Heart right ventricle (tissue), 16 donors: ENCODE results near the gene PHKB. TPM values are rescaled to one million over a fixed set of nuclear protein-coding genes. Genes with fewer than 3 reads are reported as not detected.

Source experiments
- ATAC-seq, 8 donors: fragments of 200-7000 bp; cut with Tn5 transposase; one replicate each; pipeline ENCODE4 v1.9.1; 2020; ENCODE audit warnings: mild to moderate bottlenecking in 8 of 8, moderate library complexity in 8 of 8, moderate number of reproducible peaks in 1 of 8
- DNase-seq, 2 donors: peaks; one replicate each; pipeline ENCODE4 v3.0.0-alpha.2; 2020
- H3K27ac ChIP-seq, 10 donors: fragments of 200-600 bp; sonication (generic) in 2 of 10; one replicate each; pipeline versions ENCODE4 v1.5.0 to v1.8.0; 2020 to 2022; ENCODE audit warnings: mild to moderate bottlenecking in 3 of 10
- H3K27me3 ChIP-seq, 7 donors: fragments of 200-600 bp; one replicate each; pipeline ENCODE4 v1.8.0; 2021 to 2022; ENCODE audit warnings: mild to moderate bottlenecking in 2 of 7
- H3K36me3 ChIP-seq, 9 donors: fragments of 200-600 bp; sonication (generic) in 1 of 9; one replicate each; pipeline versions ENCODE4 v1.5.0 to v1.8.0; 2020 to 2022; ENCODE audit warnings: mild to moderate bottlenecking in 2 of 9
- H3K4me1 ChIP-seq, 9 donors: fragments of 200-600 bp; sonication (generic) in 1 of 9; one replicate each; pipeline versions ENCODE4 v1.5.0 to v1.8.0; 2020 to 2022; ENCODE audit warnings: mild to moderate bottlenecking in 4 of 9
- H3K4me3 ChIP-seq, 10 donors: fragments of 200-600 bp; sonication (generic) in 2 of 10; one replicate each; pipeline versions ENCODE4 v1.5.0 to v1.8.0; 2020 to 2022; ENCODE audit warnings: mild to moderate bottlenecking in 7 of 10, moderate library complexity in 2 of 10
- H3K9me3 ChIP-seq, 11 donors: fragments of 200-600 bp in 10 of 11; sonication (generic) in 2 of 11; one replicate each; pipeline versions ENCODE4 v1.5.0 to v1.8.0; 2013 to 2022; ENCODE audit warnings: mild to moderate bottlenecking in 2 of 11, control low read depth in 1 of 11, moderate library complexity in 1 of 11
- whole genome bisulfite sequencing, 2 donors: extraction: QIAGEN DNeasy Blood & Tissue Kit; methylation state at CpG; one replicate each; pipeline ENCODE4 v1.1.7; 2013; ENCODE audit warnings: inconsistent platforms in 1 of 2; 5-methylcytosine and 5-hydroxymethylcytosine counted together
- intact Hi-C, 10 donors: fragments of 100-400 bp; cut with DNase I; formaldehyde crosslinking; loops; one replicate each; pipeline versions ENCODE4 v1.11.1 to v1.14.2; 2022
- polyA plus RNA-seq, 2 donors: library from polyadenylated mRNA; stranded (reverse); fragments of 200-250 nt; gene quantifications; one replicate each; pipeline ENCODE4 v1.2.3, GENCODE V29; 2013
- total RNA-seq, 10 donors: library from RNA; stranded (reverse); fragmentation: NEBNext Ultra II Directional in 3 of 10; extraction: Animal tissue kit (Norgen Biotek cat#: 25700) in 3 of 10; gene quantifications; one replicate each; pipeline versions ENCODE4 v1.2.1 to v1.2.4, GENCODE V29; 2021 to 2023
- TF ChIP-seq, protein P1 (sequence below), 9 donors: fragments of 200-600 bp; sonication (generic) in 2 of 9; IDR thresholded peaks; one replicate each; pipeline versions ENCODE4 v1.5.0 to v1.8.0; 2021 to 2022; ENCODE audit warnings: antibody characterized with exemption in 9 of 9, mild to moderate bottlenecking in 5 of 9, moderate library complexity in 1 of 9
- donor health status: Arrhythmogenic right ventricular cardiomyopathy.
- donor health status: ischemic (EF 13 %, LVEDD 7.1; RV severe dilation, severe dysfunction).
- donor health status: healthy with polysubstance abuse.
- donor health status: DM: no; HTN: yes; CAD: no.
- donor health status: DM: no; HTN: no; CAD: no.
- donor health status: ischemic (EF 25% LVEDD 6.9; RV normal size, moderate dysfunction).
- donor health status: ischemic (EF 25% LVEDD 5.7; RV mildly dilated, moderate dysfunction).
- donor health status: healthy.
- donor health status: DM: yes; HTN: yes; CAD: no.
- donor health status: Ischemic cardiomyopathy.
- donor health status: ischemic (EF 35%, LVEDD 5.7; RV mildly dilated, moderate dysfunction).
- donor health status: nonischemic (EF 11% LVEDD 7.7; RV severe dilation, severe dysfunction).
- donor health status: DM: yes; HTN: yes; CAD: no.
- donor health status: PGD.
- donor health status: ischemic (EF 29% LVEDD 5.4; RV normal size, mild dysfunction).
- donor health status: nonischemic (EF 23%, LVEDD 6.1; RV moderate dilation, normal function).

Gene PHKB
- total and polyA plus RNA-seq, 12 donors: 16.9 to 76.6 (median 63.6) TPM

DNA sequence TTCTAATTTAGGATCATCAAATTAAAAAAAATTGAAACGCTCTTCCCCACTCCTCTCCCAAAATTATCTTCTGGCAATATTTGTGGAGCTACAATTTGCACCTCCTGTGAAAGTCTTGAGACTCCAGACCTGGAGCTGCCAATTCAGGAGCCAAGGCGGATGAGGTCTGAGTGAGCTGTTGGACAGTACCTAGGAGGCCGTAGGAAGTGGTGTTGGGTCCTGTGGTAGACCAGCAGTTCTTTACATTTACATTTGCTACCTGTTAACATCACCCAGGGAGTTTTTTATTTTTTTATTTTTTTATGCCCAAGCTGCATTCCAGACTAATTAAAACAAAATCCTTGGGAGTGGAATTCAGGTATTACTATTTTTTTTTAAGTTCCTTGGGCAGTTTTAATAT, 271.0 kb downstream of the PHKB start:
- intact Hi-C loops: no loop called here
- H3K36me3 ChIP-seq: no peaks in the 10 kb centered on the region
- H3K4me1 ChIP-seq: peaks cover 0 to 7% (median 0%) of the 10 kb centered on the region in 9 donors
- no peaks in the 10 kb centered on the region for H3K9me3 ChIP-seq
- no peak overlapping the region for H3K4me3 ChIP-seq
- peaks cover 0 to 5% (median 0%) of the 10 kb centered on the region in 7 donors for H3K27me3 ChIP-seq
- no peak overlapping the region for H3K27ac ChIP-seq
- WGBS, 2 donors: 89 to 93% methylated on average over 3 of the region's 3 CpGs
- DNase-seq (no peak), ATAC-seq (no peak)
- TF ChIP-seq, protein P1, sequence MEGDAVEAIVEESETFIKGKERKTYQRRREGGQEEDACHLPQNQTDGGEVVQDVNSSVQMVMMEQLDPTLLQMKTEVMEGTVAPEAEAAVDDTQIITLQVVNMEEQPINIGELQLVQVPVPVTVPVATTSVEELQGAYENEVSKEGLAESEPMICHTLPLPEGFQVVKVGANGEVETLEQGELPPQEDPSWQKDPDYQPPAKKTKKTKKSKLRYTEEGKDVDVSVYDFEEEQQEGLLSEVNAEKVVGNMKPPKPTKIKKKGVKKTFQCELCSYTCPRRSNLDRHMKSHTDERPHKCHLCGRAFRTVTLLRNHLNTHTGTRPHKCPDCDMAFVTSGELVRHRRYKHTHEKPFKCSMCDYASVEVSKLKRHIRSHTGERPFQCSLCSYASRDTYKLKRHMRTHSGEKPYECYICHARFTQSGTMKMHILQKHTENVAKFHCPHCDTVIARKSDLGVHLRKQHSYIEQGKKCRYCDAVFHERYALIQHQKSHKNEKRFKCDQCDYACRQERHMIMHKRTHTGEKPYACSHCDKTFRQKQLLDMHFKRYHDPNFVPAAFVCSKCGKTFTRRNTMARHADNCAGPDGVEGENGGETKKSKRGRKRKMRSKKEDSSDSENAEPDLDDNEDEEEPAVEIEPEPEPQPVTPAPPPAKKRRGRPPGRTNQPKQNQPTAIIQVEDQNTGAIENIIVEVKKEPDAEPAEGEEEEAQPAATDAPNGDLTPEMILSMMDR (IDR thresholded peaks at IDR 0.05): no peak

DNA sequence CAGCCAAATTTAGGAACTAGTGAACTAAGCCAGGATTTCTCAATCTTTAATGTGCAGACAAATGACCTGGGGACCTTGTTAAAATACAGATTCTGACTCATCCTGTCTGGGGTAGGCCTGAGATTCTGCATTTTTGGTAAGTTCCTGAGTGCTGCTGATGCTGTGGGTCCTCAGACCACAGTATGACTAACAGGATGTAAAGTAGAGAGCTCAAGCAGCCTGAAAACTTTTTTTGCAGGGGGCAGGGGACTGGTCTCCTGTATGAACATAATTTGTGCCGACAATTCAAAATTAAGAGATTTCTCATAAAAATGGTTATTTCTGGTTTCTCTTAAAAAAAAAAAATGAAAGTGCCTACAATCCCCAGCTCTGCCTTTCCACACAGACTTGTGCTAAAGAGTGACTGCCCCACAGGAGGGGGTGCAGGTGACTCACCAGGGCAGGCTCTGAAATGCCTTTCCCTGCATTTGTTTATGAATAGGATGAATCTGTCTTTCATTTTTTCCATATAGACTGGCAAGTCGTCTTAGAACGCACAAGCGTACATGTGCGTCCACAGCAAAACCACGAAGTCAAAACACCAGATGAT, 271.5 kb downstream of the PHKB start:
- Histone ChIP-seq H3K27me3 (peaks cover 0 to 5% (median 0%) of the 10 kb centered on the region in 7 donors), H3K4me3 (no peak overlapping the region), H3K9me3 (no peaks in the 10 kb centered on the region), H3K27ac (no peak overlapping the region), H3K36me3 (no peaks in the 10 kb centered on the region), H3K4me1 (peaks cover 0 to 7% (median 0%) of the 10 kb centered on the region in 9 donors)
- no peak for DNase-seq
- TF ChIP-seq, protein P1 (IDR thresholded peaks at IDR 0.05): no peak
- 85% methylated on average over 6 of the region's 6 CpGs for WGBS, 2 donors
- ATAC-seq: no peak
- intact Hi-C loops: no loop called here

DNA sequence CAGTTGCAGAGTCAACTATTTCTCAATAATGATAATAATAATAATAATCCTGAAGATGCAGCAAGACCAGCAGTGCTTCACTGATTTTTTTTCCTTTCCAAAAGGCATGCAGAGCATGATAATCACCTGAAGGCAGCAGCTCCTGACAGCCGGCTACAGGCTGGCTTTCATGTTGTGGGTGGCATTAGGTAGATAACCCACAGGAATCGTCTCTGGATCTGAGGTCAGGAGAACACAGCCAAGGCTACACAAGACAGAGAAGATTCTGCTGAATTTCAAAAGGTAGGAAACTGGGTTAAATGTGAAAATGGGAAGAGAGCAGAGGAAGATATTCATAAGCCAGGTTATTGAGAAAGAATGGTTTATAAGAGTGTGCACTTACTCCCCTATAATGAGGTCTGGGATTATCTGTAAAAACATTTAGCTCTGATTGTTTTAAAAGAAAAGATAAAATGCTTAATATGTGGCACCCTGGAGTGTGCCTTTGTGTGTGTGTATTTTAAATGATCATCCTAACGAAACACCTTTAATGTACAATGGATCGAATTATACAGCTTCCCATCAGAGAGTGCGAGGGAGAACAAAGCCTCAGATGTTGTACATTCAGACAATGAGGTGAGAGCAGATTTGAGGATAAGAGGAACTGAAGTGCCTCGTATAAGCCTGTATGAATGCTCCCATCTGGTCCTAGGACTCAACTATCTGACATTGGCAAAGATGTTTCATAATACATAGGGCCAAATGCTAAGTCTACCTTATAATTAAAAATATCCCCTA, 273.1 kb downstream of the PHKB start:
- TF ChIP-seq, protein P1 (IDR thresholded peaks at IDR 0.05): no peak

DNA sequence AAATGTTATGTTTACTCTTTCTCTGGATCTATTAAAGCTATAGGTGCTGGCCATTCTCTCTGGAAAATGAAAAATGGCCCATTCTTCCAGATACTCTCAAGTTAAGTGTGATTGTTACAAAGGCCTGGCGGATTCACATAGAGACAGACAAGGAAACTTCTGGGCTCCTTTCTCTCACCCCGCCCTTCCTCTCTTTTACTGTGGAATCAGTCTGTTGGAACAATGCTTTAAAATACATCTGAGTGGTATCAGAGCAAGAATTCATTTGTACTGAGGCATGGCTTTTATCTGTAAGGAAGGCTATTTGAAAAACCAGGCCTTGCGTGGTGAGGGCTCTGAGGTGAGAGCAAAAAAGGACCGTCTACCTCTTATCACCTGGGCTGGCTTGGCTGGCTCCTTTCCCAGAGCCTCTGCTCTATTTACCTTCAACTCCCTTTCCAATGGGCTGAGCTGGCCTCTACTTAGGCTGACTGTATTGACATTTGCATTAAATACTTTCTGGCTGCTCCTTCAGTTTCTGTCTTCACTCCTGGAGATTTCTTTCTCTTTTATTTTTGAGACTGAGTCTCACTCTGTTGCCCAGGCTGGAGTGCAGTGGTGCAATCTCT, 274.0 kb downstream of the PHKB start:
- Histone ChIP-seq H3K36me3 (no peaks in the 10 kb centered on the region), H3K4me3 (no peak overlapping the region), H3K27me3 (peaks cover 0 to 5% (median 0%) of the 10 kb centered on the region in 7 donors), H3K27ac (no peak overlapping the region), H3K9me3 (peaks cover 0 to 16% (median 6%) of the 10 kb centered on the region in 11 donors), H3K4me1 (peaks cover 0 to 7% (median 0%) of the 10 kb centered on the region in 9 donors)
- no peak for ATAC-seq
- WGBS, 2 donors: 46 to 48% methylated on average over 4 of the region's 4 CpGs
- no peak for DNase-seq
- TF ChIP-seq, protein P1 (IDR thresholded peaks at IDR 0.05): no peak
- intact Hi-C loops: no loop called here

More for the DNA sequence above, 273.1 kb downstream of the PHKB start:
- Histone ChIP-seq H3K27me3 (peaks cover 0 to 5% (median 0%) of the 10 kb centered on the region in 7 donors), H3K27ac (no peak overlapping the region), H3K4me3 (no peak overlapping the region), H3K36me3 (no peaks in the 10 kb centered on the region), H3K4me1 (peaks cover 0 to 7% (median 0%) of the 10 kb centered on the region in 9 donors), H3K9me3 (peaks cover 0 to 10% (median 4%) of the 10 kb centered on the region in 11 donors)
- 63 to 79% methylated on average over 6 of the region's 6 CpGs for WGBS, 2 donors
- intact Hi-C loops: no loop called here
- ATAC-seq (no peak), DNase-seq (no peak)
